ENCODE data around the gene CD36. TPM values are rescaled to one million over a fixed set of nuclear protein-coding genes. Genes with fewer than 3 reads are reported as not detected.

Gene CD36
- total RNA-seq, 1 donor from 2014 or later, result not detected

GRCh38 chr7:80679921-80680907, 41.8 kb downstream of the CD36 start:
- DNase-seq (ENCODE audit: low read depth), result no peak
- no peak for TF ChIP-seq CTCF (conservative IDR thresholded peaks at IDR 0.05; ENCODE audit: low read depth, low read length)
- H3K4me3 ChIP-seq (ENCODE audit: low read depth, low read length), result no peak overlapping the region

- DNase-seq (ENCODE audit: low read depth), result no peak
- no peak overlapping the region for H3K4me3 ChIP-seq (ENCODE audit: low read depth, low read length)
- peak; percentile 72 for TF ChIP-seq CTCF (conservative IDR thresholded peaks at IDR 0.05; ENCODE audit: low read depth, low read length)
Measured at GRCh38 chr7:80681272-80681885, 42.9 kb downstream of the CD36 start.

GRCh38 chr7:80682744-80683143, 44.3 kb downstream of the CD36 start:
- TF ChIP-seq CTCF (conservative IDR thresholded peaks at IDR 0.05; ENCODE audit: low read depth, low read length), result no peak
- no peak for DNase-seq (ENCODE audit: low read depth)
- H3K4me3 ChIP-seq (ENCODE audit: low read depth, low read length), result no peak overlapping the region

GRCh38 chr7:80686576-80686975, 48.1 kb downstream of the CD36 start:
- no peak for TF ChIP-seq CTCF (conservative IDR thresholded peaks at IDR 0.05; ENCODE audit: low read depth, low read length)
- H3K4me3 ChIP-seq (ENCODE audit: low read depth, low read length), result no peak overlapping the region
- DNase-seq (ENCODE audit: low read depth), result no peak

- DNase-seq (ENCODE audit: low read depth), result no peak
Measured at GRCh38 chr7:80699045-80699638, 60.7 kb downstream of the CD36 start.

GRCh38 chr7:80699721-80700256, 61.3 kb downstream of the CD36 start:
- DNase-seq (ENCODE audit: low read depth), result no peak
- no peak overlapping the region for H3K4me3 ChIP-seq (ENCODE audit: low read depth, low read length)
- TF ChIP-seq CTCF (conservative IDR thresholded peaks at IDR 0.05; ENCODE audit: low read depth, low read length), result no peak

More at GRCh38 chr7:80699045-80699638, 60.7 kb downstream of the CD36 start:
- H3K4me3 ChIP-seq (ENCODE audit: low read depth, low read length), result no peak overlapping the region
- peak; percentile 60 for TF ChIP-seq CTCF (conservative IDR thresholded peaks at IDR 0.05; ENCODE audit: low read depth, low read length)

Data from epithelial cell of proximal tubule (primary cell).